ENCODE results near the gene HTR2C. TPM values are rescaled to one million over a fixed set of nuclear protein-coding genes. Genes with fewer than 3 reads are reported as not detected.

Gene HTR2C
- total RNA-seq, 1 experiment from 2014 or later, result 1.7 TPM

- 0 out of 2 replicates have a peak, but pooled peaks have one; percentile 38 for TF ChIP-seq AR (CRISPR knock-in tag; IDR thresholded peaks at IDR 0.05)
- TF ChIP-seq NR1H2 (CRISPR knock-in tag; IDR thresholded peaks at IDR 0.05), result no peak
- no peak for TF ChIP-seq ATF3 (CRISPR knock-in tag; conservative IDR thresholded peaks at IDR 0.05)
- no peak for TF ChIP-seq ETV6 (CRISPR knock-in tag; IDR thresholded peaks at IDR 0.05)
- no peak for TF ChIP-seq STAT6 (CRISPR knock-in tag; conservative IDR thresholded peaks at IDR 0.05; ENCODE audit: low read depth)
- TF ChIP-seq TCF7 (CRISPR knock-in tag; IDR thresholded peaks at IDR 0.05; ENCODE audit: low read depth), result no peak
- no peak for TF ChIP-seq ZNF121 (CRISPR knock-in tag; IDR thresholded peaks at IDR 0.05)
- TF ChIP-seq ERG (CRISPR knock-in tag; IDR thresholded peaks at IDR 0.05), result 0 out of 2 replicates have a peak, but pooled peaks have one; percentile 26
- no peak for TF ChIP-seq CDX4 (CRISPR knock-in tag; IDR thresholded peaks at IDR 0.05; ENCODE audit: borderline replicate concordance)
- peak; percentile 81 for TF ChIP-seq ZNF425 (CRISPR knock-in tag; conservative IDR thresholded peaks at IDR 0.05)
- TF ChIP-seq ZNF423 (CRISPR knock-in tag; IDR thresholded peaks at IDR 0.05), result no peak
- no peak for TF ChIP-seq PRRX2 (CRISPR knock-in tag; IDR thresholded peaks at IDR 0.05)
- no peak for TF ChIP-seq ZNF138 (CRISPR knock-in tag; conservative IDR thresholded peaks at IDR 0.05)
- TF ChIP-seq JUN (CRISPR knock-in tag; IDR thresholded peaks at IDR 0.05), result peak; percentile 5; the same call in 1 of the 2 replicates
These were observed 573 bp downstream of the HTR2C start (continued) for GRCh38 chrX:114584375-114584943.

Data from WTC11 (cell line).